Measurements from ENCODE around the gene ADSL.

DNA sequence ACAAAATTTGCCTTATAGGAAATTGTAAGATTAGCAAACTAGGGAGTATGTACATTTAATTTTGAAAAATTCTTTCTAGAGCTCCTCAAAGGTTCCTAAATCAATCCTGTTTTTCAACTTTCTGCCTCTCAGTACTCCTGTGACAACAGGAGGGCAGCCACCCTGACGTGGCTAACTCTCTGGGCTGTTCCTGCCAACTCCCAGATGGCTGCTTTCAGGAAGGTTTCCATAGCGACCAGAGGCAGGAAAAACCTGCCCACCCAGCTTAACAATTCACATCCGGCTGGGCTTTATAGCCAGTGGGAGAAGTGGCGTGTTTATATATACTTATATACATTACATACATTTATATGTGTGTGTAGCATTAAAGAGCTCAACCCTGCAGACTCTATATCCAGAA is 50.6 kb downstream of the ADSL start:
- TF ChIP-seq, protein P1, sequence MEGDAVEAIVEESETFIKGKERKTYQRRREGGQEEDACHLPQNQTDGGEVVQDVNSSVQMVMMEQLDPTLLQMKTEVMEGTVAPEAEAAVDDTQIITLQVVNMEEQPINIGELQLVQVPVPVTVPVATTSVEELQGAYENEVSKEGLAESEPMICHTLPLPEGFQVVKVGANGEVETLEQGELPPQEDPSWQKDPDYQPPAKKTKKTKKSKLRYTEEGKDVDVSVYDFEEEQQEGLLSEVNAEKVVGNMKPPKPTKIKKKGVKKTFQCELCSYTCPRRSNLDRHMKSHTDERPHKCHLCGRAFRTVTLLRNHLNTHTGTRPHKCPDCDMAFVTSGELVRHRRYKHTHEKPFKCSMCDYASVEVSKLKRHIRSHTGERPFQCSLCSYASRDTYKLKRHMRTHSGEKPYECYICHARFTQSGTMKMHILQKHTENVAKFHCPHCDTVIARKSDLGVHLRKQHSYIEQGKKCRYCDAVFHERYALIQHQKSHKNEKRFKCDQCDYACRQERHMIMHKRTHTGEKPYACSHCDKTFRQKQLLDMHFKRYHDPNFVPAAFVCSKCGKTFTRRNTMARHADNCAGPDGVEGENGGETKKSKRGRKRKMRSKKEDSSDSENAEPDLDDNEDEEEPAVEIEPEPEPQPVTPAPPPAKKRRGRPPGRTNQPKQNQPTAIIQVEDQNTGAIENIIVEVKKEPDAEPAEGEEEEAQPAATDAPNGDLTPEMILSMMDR (IDR thresholded peaks at IDR 0.05): no peak
- no peak for TF ChIP-seq EZH2 (IDR thresholded peaks at IDR 0.05)
